Prostate gland (tissue), 2 donors: ENCODE results near the gene NLRP9. TPM values are rescaled to one million over a fixed set of nuclear protein-coding genes. Genes with fewer than 3 reads are reported as not detected.

ENCODE experiments used
- DNase-seq: peaks from one replicate; pipeline ENCODE4 v3.0.0-alpha.2; 2019; ENCODE audit warnings: low spot score
- H3K27ac ChIP-seq, 2 donors: fragments of 200-600 bp; sonication (generic); 2 replicates each; pipeline ENCODE4 v1.5.1; 2017 to 2019
- H3K27me3 ChIP-seq: fragments of 200-600 bp; sonication (generic); replicated peaks from 2 replicates; pipeline ENCODE4 v1.5.1; 2019; ENCODE audit not compliant: insufficient read depth
- H3K36me3 ChIP-seq, 2 donors: fragments of 200-600 bp; sonication (generic); 1 replicate in 1 of 2; 2 replicates in 1 of 2; pipeline versions ENCODE4 v1.5.1 to v1.8.1; 2017 to 2019
- H3K4me1 ChIP-seq: fragments of 200-600 bp; sonication (generic); replicated peaks from 2 replicates; pipeline ENCODE4 v1.5.1; 2019
- H3K4me3 ChIP-seq, 2 donors: fragments of 200-600 bp; sonication (generic); 2 replicates each; pipeline ENCODE4 v1.5.1; 2017 to 2019
- H3K9me3 ChIP-seq: fragments of 200-600 bp; sonication (generic); 2 replicates; pipeline ENCODE4 v1.5.1; 2017
- CTCF ChIP-seq, 4 experiments: fragments of 200-600 bp in 2 of 4; fragments of 450-650 bp in 2 of 4; sonication (generic) in 2 of 4; IDR thresholded peaks; 1 replicate in 3 of 4; 2 replicates in 1 of 4; pipeline ENCODE4 v1.5.1; 2016 to 2019; ENCODE audit warnings: antibody characterized with exemption in 4 of 4, mild to moderate bottlenecking in 2 of 4, moderate library complexity in 2 of 4
- POLR2A ChIP-seq: fragments of 450-650 bp; IDR thresholded peaks from one replicate; pipeline ENCODE4 v1.6.1; 2016; ENCODE audit warnings: antibody characterized with exemption, mild to moderate bottlenecking
- POLR2AphosphoS5 ChIP-seq: sonication (generic); formaldehyde crosslinking; IDR thresholded peaks from one replicate; pipeline ENCODE4 v1.6.1; 2017; ENCODE audit warnings: antibody characterized with exemption
- WGBS: methylation state at CpG from one replicate; pipeline ENCODE4 v1.1.5; 2018; 5-methylcytosine and 5-hydroxymethylcytosine counted together
- intact Hi-C: fragments of 100-400 bp; cut with DNase I; formaldehyde crosslinking; loops from one replicate; pipeline ENCODE4 v1.14.2; 2022
- small RNA-seq, 2 donors: library from RNA; depleted of rRNA; stranded (forward); fragments of <200 nt; gene quantifications; one replicate each; pipeline ENCODE3, GENCODE V24; 2016
- total RNA-seq, 2 donors: library from RNA; depleted of rRNA; stranded (reverse); fragments of >200 nt; gene quantifications; one replicate each; pipeline ENCODE4 v1.1.0, GENCODE V29; 2016

Gene NLRP9
- total RNA-seq, 2 donors from 2014 or later, result 4.0 TPM; not detected in 1

DNA sequence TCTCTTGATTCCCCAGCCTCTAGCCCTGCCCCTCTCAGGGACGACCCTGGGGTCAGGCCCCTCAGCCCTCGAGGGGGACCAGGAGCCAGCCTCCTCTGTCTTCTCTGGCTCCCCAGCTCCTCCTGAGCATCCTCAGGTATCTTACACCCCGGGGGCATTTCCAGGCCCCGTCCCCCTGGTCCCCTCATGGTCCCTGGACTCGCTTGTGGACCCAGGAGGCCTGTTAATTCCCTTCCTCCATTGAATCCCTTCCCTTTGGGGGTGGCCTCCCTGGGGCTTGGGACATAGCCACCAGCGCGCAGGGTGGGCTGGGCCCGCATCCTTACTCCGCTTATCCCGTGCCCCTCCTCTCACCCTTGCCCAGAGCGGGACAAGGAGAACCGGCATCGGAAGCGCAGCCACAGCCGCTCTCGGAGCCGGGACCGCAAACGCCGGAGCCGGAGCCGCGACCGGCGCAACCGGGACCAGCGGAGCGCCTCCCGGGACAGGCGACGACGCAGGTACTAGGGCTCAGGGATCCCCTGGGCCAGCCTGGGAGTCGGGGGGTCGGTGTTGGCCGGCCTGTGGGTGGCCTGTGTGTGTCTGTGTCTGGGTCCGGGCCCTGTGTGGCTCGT lies 79.2 kb downstream of the NLRP9 start:
- TF ChIP-seq POLR2AphosphoS5, result no peak
- no peak for TF ChIP-seq CTCF (IDR thresholded peaks at IDR 0.05)
- TF ChIP-seq POLR2A, result no peak
- no peak for DNase-seq
- 89% methylated on average over 37 of the region's 37 CpGs for WGBS
- Histone ChIP-seq H3K36me3 (peaks cover 17 to 22% of the 10 kb centered on the region in 2 donors), H3K4me1 (peaks cover 28% of the 10 kb centered on the region), H3K27ac (no peak overlapping the region), H3K4me3 (no peak overlapping the region), H3K9me3 (no peaks in the 10 kb centered on the region), H3K27me3 (no peaks in the 10 kb centered on the region)
- intact Hi-C loops, result loop anchor here (10.0 kb wide), 1 partner anchor 544 kb away; the partner anchor contains the start of gene PPP1R12C

Small RNAs within 50 kb of the gene (small RNA-seq; reads per million reads assigned to genes)
- 0 reads per million in 2 donors for gene AC010525.2

Other genes starting within 250 kb of the NLRP9 start
- 1 to 10 TPM; 5.6 to 8.6 TPM for gene SSC5D, start 250.0 kb downstream of the NLRP9 start, total RNA-seq
- gene SBK2, start 201.3 kb downstream of the NLRP9 start, total RNA-seq, result not detected
- gene SBK3, start 192.9 kb downstream of the NLRP9 start, total RNA-seq, result under 1 TPM; 0.23 to 0.74 TPM
- 10 to 100 TPM in 1 of 2 donors, 1 to 10 TPM in 1; 8.7 to 10.8 TPM for gene ZNF579, start 157.6 kb downstream of the NLRP9 start, total RNA-seq
- gene FIZ1, start 138.9 kb downstream of the NLRP9 start, total RNA-seq, result 10 to 100 TPM; 14.8 to 16.4 TPM
- gene ZNF524, start 138.1 kb downstream of the NLRP9 start, total RNA-seq, result 10 to 100 TPM; 30.2 to 54.8 TPM
- 10 to 100 TPM; 18.4 to 21.0 TPM for gene ZNF865, start 132.8 kb downstream of the NLRP9 start, total RNA-seq
- gene ZNF784, start 113.8 kb downstream of the NLRP9 start, total RNA-seq, result 10 to 100 TPM in 1 of 2 donors, 1 to 10 TPM in 1; 8.9 to 17.2 TPM
- 10 to 100 TPM; 49.7 to 70.5 TPM for gene ZNF580, start 97.4 kb downstream of the NLRP9 start, total RNA-seq
- gene ZNF581, start 94.8 kb downstream of the NLRP9 start, total RNA-seq, result 10 to 100 TPM; 19.7 to 20.6 TPM
- 10 to 100 TPM; 17.7 to 70.2 TPM for gene CCDC106, start 90.2 kb downstream of the NLRP9 start, total RNA-seq
- 100 to 1,000 TPM in 1 of 2 donors, 10 to 100 TPM in 1; 99.2 to 224 TPM for gene U2AF2, start 83.4 kb downstream of the NLRP9 start, total RNA-seq
- gene EPN1, start 63.2 kb downstream of the NLRP9 start, total RNA-seq, result 100 to 1,000 TPM; 160 to 345 TPM
- under 1 TPM in 1 of 2 donors, not detected in 1; 0.80 TPM for gene RFPL4A, start 20.7 kb upstream of the NLRP9 start, total RNA-seq
- not detected for gene RFPL4AL1, start 30.7 kb upstream of the NLRP9 start, total RNA-seq
- 1 to 10 TPM in 1 of 2 donors, not detected in 1; 1.5 TPM for gene NLRP11, start 93.6 kb upstream of the NLRP9 start, total RNA-seq
- gene NLRP4, start 98.1 kb upstream of the NLRP9 start, total RNA-seq, result 1 to 10 TPM in 1 of 2 donors, not detected in 1; 5.1 TPM
- gene NLRP13, start 193.9 kb upstream of the NLRP9 start, total RNA-seq, result not detected
- under 1 TPM; 0.05 to 0.51 TPM for gene NLRP8, start 209.4 kb upstream of the NLRP9 start, total RNA-seq
- under 1 TPM in 1 of 2 donors, not detected in 1; 0.34 TPM for gene NLRP5, start 248.4 kb upstream of the NLRP9 start, total RNA-seq